HepG2 (cell line): ENCODE results near the gene OXSM. TPM values are rescaled to one million over a fixed set of nuclear protein-coding genes. Genes with fewer than 3 reads are reported as not detected.

Experiments used
- DMAP1 ChIP-seq: IDR thresholded peaks from 2 replicates; pipeline ENCODE4 v1.6.1; 2016
- DNMT3B ChIP-seq: conservative IDR thresholded peaks from 2 replicates; pipeline ENCODE4 v1.6.1; 2016; ENCODE audit warnings: missing biosample characterization, control low read depth
- HOXA5 ChIP-seq: sonication (generic); formaldehyde crosslinking; IDR thresholded peaks from 2 replicates; pipeline ENCODE4 v1.4.0; 2020; ENCODE audit warnings: missing genetic modification reagents
- IRF1 ChIP-seq: sonication (generic); formaldehyde crosslinking; IDR thresholded peaks from 2 replicates; pipeline ENCODE4 v1.4.0; 2020; ENCODE audit warnings: low read depth, mild to moderate bottlenecking, missing genetic modification reagents
- PLSCR1 ChIP-seq: sonication (generic); formaldehyde crosslinking; IDR thresholded peaks from 2 replicates; pipeline ENCODE4 v1.5.0; 2020; ENCODE audit warnings: missing genetic modification reagents, mild to moderate bottlenecking, borderline replicate concordance
- SALL2 ChIP-seq: sonication (generic); formaldehyde crosslinking; IDR thresholded peaks from 2 replicates; pipeline ENCODE4 v1.8.1; 2023; ENCODE audit warnings: mild to moderate bottlenecking, missing genetic modification reagents, inconsistent platforms
- SAP130 ChIP-seq: IDR thresholded peaks from 2 replicates; pipeline ENCODE4 v1.6.1; 2016; ENCODE audit warnings: low read depth
- SIN3A ChIP-seq: IDR thresholded peaks from 2 replicates; pipeline ENCODE4 v1.6.1; 2011; ENCODE audit warnings: low read depth, mild to moderate bottlenecking, control low read depth, low read length, borderline replicate concordance
- SMAD1 ChIP-seq: sonication (generic); formaldehyde crosslinking; IDR thresholded peaks from 2 replicates; pipeline ENCODE4 v1.4.0; 2020; ENCODE audit warnings: missing genetic modification reagents, low read depth, mild to moderate bottlenecking, borderline replicate concordance
- ZFP82 ChIP-seq: sonication (generic); formaldehyde crosslinking; IDR thresholded peaks from 2 replicates; pipeline ENCODE4 v1.5.1; 2020; ENCODE audit warnings: mild to moderate bottlenecking, missing genetic modification reagents, borderline replicate concordance
- ZIK1 ChIP-seq: sonication (generic); formaldehyde crosslinking; IDR thresholded peaks from 2 replicates; pipeline ENCODE4 v1.5.0; 2020; ENCODE audit warnings: mild to moderate bottlenecking, low read depth, missing genetic modification reagents, borderline replicate concordance
- ZMYM4 ChIP-seq: sonication (generic); formaldehyde crosslinking; IDR thresholded peaks from 2 replicates; pipeline ENCODE4 v1.8.1; 2023; ENCODE audit warnings: mild to moderate bottlenecking, missing genetic modification reagents
- ZNF18 ChIP-seq: sonication (generic); formaldehyde crosslinking; IDR thresholded peaks from 2 replicates; pipeline ENCODE4 v1.8.0; 2022; ENCODE audit warnings: mild to moderate bottlenecking, missing genetic modification reagents; ENCODE audit not compliant: insufficient replicate concordance
- ZNF574 ChIP-seq: sonication (generic); formaldehyde crosslinking; IDR thresholded peaks from 2 replicates; pipeline ENCODE4 v1.4.0; 2020; ENCODE audit warnings: missing genetic modification reagents
- ZNF597 ChIP-seq: sonication (generic); formaldehyde crosslinking; IDR thresholded peaks from 2 replicates; pipeline ENCODE4 v1.5.0; 2020; ENCODE audit warnings: missing genetic modification reagents
- ZNF660 ChIP-seq: sonication (generic); formaldehyde crosslinking; IDR thresholded peaks from 2 replicates; pipeline ENCODE4 v1.5.1; 2020; ENCODE audit warnings: mild to moderate bottlenecking, low read depth, missing genetic modification reagents, borderline replicate concordance
- ZNF773 ChIP-seq: sonication (generic); formaldehyde crosslinking; IDR thresholded peaks from 2 replicates; pipeline ENCODE4 v1.4.0; 2020; ENCODE audit warnings: missing genetic modification reagents, borderline replicate concordance
- polyA plus RNA-seq, 8 experiments: library from polyadenylated mRNA; depleted of rRNA in 3 of 8; stranded (reverse) in 7 of 8; unstranded in 1 of 8; fragments of >200 nt; fragmentation: Illumina TruSeq in 4 of 8; extraction: Trizol in 4 of 8; gene quantifications; 2 replicates each; pipeline versions ENCODE4 v1.2.1 to v1.2.3, GENCODE V29; 2011 to 2016; ENCODE audit warnings: low read depth in 4 of 8, missing spikeins in 1 of 8, mixed read lengths in 1 of 8; ENCODE audit not compliant: insufficient read depth in 1 of 8
- total RNA-seq, 5 experiments: library from RNA; depleted of rRNA; stranded (reverse); fragments of >200 nt; fragmentation: Illumina TruSeq; extraction: Trizol; gene quantifications; 2 replicates each; pipeline ENCODE4 v1.2.3, GENCODE V29; 2016; ENCODE audit warnings: low read depth in 1 of 5

Gene OXSM
- total and polyA plus RNA-seq, 2 of the 13 experiments (the other 11 are each of a cell fraction or from before 2014, with no cell fraction given) = 18.2 to 34.4 TPM

GRCh38 chr3:25782938-25783660 is 6.8 kb upstream of the OXSM start, which contains the start of gene NGLY1 (continued):
- no peak; the same call in none of the 2 replicates for TF ChIP-seq ZIK1 (CRISPR knock-in tag)
- TF ChIP-seq PLSCR1 (CRISPR knock-in tag) = no peak
- TF ChIP-seq DNMT3B (CRISPR knock-in tag) = no peak
- TF ChIP-seq ZNF597 = no peak
- TF ChIP-seq ZNF18 (CRISPR knock-in tag) = peak; percentile 54
- TF ChIP-seq ZNF660 (CRISPR knock-in tag) = no peak
- peak; percentile 57 for TF ChIP-seq ZMYM4 (CRISPR knock-in tag)
- TF ChIP-seq ZNF773 (CRISPR knock-in tag) = no peak
- TF ChIP-seq ZFP82 = no peak
- no peak; the same call in 1 of the 2 replicates for TF ChIP-seq SMAD1 (CRISPR knock-in tag)
- TF ChIP-seq DMAP1 (CRISPR knock-in tag) = peak; percentile 74; the same call in 1 of the 2 replicates
- TF ChIP-seq SALL2 (CRISPR knock-in tag) = peak; percentile 52; the same call in 1 of the 2 replicates
- peak; percentile 62 for TF ChIP-seq ZNF574 (CRISPR knock-in tag)
- TF ChIP-seq IRF1 (CRISPR knock-in tag) = no peak
- TF ChIP-seq HOXA5 (CRISPR knock-in tag) = peak; percentile 54
- TF ChIP-seq SAP130 (CRISPR knock-in tag) = peak; percentile 65
- peak; percentile 33; the same call in 1 of the 2 replicates for TF ChIP-seq SIN3A
